GM10847 (cell line): Measurements from ENCODE around the gene GPER1.

Experiments
- POLR2A ChIP-seq: IDR thresholded peaks from 2 replicates; pipeline ENCODE4 v1.6.1; 2011; ENCODE audit not compliant: insufficient read length; ENCODE audit errors: extremely low read depth

GPER1 gene

DNA sequence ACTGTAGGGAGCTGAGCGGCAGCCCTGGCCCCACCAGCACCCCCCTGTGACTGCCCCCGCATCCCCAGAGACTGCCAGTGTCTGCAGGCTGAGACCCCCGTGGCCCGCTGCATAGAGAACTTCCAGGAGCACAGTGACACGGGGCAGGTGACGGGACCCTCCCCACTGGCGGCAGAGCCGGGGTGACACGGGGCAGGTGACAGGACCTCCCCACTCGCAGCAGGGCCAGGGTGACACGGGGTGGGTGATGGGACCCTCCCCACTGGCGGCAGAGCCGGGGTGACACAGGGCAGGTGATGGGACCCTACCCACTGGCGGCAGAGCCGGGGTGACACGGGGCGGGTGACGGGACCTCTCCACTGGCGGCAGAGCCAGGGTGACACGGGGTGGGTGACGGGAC, 2.3 kb downstream of the GPER1 start:
- no peak for TF ChIP-seq POLR2A

DNA sequence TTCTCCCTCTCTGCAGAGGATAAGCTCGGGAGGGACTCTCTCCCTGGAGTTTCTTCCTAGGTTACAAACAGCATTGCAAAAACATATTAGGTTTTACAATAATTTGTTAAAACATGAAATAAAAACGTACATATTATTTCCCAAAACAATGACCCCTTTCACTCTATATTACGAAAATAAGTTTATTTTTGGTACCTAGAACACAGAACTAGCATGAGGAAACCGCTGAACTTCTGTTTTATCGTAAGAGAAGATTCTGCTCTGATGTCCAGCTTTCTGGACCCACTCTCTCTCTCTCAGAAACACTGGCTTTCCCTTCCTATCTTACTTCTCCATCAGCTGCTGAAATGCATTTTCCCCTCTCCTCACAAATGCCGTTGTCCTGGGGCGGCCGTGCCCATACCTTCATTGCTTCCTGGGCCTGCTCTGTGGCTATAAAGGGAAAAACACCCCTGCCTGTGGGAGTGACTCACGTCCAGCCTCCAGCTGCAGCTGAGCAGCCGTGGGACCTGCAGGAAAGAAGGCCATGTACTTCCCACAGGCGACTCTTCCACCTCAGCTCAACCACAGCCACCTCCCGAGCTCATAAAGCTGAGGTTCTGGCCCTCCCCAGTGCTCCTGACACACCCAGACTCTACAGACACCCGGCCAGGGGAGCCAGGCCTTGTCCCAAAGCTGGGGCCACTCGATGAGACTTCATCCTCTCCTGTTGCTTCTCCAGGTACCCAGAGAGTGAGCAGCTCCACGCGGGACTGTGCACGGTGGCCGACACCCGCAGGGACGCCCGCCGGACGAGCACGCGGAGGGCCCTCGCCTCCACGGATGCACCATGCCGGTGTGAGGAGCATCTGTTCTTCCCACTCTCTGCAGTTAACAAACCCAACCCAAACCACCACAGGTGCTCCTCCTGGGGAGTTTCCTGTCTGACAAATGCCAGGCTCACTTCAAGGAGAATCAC, 3.1 kb downstream of the GPER1 start:
- no peak for TF ChIP-seq POLR2A

DNA sequence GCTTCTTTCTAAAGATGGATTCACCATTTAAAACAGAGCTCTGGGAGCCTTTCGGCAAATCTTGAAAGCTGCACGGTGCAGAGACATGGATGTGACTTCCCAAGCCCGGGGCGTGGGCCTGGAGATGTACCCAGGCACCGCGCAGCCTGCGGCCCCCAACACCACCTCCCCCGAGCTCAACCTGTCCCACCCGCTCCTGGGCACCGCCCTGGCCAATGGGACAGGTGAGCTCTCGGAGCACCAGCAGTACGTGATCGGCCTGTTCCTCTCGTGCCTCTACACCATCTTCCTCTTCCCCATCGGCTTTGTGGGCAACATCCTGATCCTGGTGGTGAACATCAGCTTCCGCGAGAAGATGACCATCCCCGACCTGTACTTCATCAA, 3.7 kb downstream of the GPER1 start:
- no peak for TF ChIP-seq POLR2A

DNA sequence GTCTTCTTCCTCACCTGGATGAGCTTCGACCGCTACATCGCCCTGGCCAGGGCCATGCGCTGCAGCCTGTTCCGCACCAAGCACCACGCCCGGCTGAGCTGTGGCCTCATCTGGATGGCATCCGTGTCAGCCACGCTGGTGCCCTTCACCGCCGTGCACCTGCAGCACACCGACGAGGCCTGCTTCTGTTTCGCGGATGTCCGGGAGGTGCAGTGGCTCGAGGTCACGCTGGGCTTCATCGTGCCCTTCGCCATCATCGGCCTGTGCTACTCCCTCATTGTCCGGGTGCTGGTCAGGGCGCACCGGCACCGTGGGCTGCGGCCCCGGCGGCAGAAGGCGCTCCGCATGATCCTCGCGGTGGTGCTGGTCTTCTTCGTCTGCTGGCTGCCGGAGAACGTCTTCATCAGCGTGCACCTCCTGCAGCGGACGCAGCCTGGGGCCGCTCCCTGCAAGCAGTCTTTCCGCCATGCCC, 4.3 kb downstream of the GPER1 start:
- TF ChIP-seq POLR2A = no peak

DNA sequence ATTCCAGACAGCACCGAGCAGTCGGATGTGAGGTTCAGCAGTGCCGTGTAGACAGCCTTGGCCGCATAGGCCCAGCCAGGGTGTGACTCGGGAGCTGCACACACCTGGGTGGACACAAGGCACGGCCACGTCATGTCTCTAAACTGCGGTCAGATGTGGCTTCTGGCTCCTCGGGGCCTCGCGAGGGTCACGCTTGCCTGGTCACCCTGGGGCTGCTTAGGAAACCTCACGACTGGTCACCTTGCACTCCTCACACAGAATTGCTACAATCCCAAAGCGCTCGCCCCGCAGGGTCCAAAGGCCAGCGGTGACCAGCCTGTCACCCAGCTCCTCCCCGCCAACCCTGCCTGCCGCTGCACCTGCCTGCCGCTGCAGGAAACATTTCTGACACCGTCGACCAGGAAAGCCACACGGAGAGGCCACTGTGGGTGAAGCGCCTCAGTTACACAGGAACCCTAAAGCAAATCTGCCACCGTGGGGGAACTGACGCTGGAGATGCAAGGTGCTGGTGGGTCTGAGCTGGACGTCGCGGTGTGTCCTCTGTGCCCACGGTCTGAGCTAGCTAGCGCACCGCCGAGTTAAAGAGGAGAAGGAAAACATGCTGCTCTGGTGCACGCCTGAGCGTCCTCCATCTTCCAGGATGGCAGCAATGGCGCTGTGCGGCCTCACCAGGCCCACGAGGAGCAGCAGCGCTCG, 5.0 kb downstream of the GPER1 start:
- no peak for TF ChIP-seq POLR2A

DNA sequence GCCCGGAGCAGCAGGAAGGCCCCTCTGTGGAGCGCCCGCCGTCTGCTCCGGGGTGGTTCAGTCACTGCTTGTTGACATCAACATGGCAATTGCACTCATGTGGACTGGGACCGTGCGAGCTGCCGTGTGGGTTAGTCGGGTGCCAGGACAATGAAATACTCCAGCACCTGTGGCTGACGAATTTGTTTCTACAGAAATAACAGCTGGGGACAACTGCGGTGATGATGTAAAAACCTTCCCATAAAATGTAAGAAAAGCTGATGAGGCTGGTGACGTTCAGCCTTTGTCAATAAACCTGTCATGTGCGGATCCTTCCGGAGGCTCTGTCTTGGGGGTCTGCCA, 5.6 kb downstream of the GPER1 start:
- TF ChIP-seq POLR2A = no peak

DNA sequence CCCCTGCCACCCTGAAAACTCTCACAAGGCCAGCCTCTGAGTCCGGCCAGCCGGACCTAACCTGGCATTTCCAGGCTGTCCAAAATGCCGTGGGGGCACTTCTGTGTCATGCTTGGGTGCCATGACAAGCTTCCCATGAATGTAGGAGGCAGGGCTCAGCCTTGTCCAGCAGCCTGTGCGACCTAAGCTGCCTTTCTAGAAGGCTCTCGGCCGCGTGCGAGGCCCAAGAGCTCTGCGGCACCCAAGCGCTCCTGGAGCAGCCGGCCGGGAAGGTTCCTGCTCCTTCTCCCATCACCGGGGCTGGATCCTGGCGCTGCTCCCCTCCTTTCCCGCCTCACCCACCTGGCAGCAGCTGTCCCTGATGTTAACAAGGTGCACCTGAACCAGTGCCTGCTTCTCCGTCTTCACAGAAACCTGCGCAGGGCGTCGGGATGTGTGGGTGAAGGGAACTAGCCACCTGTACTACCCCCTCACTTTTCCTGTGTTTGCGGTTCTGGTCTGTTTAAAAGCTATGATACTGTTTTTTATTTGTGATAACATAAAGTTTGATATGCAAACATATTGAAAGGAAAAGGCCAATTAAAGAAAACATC, 6.1 kb downstream of the GPER1 start:
- no peak for TF ChIP-seq POLR2A

DNA sequence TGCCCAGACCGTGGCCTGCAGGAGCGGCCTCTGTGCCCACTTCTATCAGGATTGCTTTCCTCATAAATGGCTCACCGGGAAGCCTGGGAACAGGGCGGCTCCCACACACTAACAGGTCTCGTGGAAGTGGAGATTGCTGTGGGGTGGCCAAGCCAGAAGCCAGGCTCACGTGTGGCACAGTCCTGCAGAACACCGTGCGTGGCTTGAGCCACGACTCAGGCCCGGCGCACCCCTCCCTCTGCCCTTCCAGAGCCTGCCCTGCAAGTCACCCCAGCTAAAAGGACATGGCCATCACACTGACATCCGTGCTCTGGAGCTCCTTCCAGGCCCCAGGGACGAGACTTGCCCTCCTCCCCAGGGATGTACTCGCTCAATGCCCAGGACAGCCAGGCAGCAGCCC, 7.0 kb downstream of the GPER1 start:
- TF ChIP-seq POLR2A = no peak

DNA sequence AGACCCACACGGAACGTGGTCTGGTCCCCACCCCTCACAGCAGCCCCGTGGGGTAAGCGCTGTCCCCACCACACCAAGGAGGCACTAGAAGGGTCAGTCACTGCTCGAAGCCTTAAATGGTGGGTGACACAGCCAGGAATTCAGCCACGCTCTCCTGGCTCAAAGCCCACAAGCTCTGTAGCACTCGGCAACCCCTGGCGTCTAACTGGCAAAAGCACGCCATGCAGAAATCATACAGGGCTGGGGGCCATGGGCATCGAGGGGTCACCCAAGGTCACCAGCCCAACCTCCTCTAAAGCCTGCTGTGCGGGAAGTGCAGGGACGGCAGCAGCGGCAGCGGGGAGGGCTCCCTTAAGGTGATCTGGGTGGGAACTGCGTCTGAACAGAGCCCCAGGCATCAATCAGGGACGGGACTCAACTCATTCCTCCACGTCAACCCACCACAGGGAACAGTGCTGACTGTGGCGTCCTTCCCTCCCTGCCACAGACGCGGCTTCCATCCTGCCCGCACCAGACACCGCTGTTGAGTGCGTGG, 7.8 kb downstream of the GPER1 start:
- no peak for TF ChIP-seq POLR2A

DNA sequence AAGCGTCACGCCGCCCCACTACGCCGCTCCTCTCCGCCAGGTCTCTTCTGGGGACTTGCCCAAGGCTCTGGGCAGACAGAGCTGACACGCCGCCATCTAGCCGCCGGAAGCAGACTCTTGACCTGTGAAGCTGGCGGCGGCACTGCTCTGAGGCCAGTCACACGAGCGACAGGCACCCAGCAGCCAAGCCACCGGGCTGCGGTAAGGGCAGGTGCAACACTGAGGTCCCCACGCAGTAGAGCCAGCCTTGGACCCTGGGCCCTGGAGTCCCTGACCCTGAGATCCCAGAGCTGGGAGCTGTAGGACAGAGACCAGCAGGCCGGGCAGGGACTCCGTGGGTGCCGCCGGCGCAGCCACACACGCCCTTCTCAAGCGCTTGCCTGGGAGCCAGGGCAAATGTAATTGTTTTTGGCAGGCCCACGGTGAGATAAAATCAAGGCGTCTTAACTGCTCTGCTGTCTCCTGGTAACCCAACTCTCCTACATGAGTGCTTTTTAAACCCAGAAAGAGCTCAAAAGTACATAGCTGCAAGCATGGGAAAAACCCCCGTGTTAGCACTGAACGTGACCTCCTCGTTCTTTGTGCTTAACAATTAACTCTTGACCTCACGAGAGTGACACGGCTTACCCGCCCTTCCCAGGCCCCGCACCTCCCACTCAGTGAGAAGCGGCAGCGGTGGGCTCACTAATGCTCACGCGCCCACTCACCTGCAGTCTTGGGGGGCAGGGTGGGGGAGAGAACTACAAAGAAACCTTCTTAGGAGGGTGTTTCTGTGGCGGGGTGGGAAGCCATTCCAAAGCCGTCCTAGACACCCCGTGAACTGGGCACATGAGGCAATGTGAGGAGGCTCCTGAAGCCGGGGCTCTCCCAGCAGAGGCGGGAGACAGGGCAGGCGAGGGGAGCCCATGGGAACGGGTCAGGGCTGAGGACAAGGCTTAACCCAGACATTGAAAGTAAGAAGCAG, 8.5 kb downstream of the GPER1 start:
- TF ChIP-seq POLR2A = no peak

DNA sequence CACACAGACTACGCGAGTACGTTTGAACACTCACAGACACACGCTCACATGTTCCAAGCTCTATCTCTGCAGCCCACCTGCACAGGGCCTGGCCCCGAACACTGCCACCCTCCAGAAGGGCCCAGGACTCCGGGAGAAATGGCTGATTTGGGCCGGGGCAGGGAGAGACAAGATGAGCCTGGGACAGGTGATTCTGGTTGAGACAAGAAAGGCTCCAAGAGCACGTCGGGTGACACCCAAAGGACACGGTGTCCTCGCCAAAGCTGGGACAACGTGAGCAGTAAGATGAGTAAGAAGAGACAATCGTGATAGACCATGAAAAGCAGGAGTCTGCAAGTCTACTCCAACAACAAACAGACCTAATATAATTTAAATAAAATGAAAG, 9.2 kb downstream of the GPER1 start:
- TF ChIP-seq POLR2A = no peak

DNA sequence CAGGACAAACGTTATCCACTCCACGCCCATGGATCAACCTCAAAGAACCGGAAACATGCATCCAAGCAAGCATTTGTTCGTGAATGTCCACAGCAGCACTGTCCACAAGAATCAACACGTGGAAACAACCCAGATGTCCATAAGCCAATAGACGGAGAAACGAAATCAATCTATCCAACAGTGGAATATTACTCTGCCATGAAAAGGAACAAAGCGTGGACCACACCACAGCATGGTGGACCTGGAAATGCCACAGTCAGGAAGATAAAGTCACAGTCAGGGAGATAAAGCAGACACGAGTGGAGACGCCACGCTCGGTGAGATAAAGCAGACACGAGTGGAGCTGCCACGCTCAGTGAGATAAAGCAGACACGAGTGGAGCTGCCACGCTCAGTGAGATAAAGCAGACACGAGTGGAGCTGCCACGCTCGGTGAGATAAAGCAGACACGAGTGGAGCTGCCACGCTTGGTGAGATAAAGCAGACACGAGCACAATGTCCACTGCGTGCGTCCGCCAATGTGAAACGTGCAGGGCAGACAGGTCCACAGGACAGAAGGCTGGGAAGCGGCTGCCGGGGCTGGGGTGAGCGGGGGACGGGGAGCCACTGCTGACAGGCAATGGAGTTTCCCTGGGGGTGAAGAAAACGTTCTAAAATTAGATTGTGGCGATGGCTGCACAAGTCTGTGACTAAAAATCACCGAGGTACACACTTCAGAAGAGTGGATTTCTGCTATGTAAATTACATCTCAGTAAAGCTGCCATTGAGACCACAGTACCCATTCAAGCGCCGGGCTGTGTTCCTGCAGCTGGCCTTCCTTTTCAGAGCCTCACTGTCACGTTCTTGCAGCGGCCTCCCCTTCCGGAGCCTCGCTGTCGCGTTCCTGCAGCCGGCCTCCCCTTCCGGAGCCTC, 10.6 kb downstream of the GPER1 start:
- no peak for TF ChIP-seq POLR2A

DNA sequence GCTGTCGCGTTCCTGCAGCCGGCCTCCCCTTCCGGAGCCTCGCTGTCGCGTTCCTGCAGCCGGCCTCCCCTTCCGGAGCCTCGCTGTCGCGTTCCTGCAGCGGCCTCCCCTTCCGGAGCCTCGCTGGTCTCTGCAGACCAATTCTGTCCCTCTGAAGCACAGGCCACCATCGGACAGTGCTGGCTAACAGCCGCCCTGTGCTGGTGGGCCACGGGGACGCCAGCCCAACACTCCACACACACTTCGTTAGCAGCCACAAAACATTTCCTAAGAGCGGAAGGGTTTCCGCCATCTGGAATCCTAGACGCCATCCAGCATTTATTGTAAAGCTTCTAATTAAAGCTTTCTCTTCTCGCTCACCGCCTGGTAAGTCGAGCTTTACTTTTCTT, 11.2 kb downstream of the GPER1 start:
- TF ChIP-seq POLR2A = no peak

DNA sequence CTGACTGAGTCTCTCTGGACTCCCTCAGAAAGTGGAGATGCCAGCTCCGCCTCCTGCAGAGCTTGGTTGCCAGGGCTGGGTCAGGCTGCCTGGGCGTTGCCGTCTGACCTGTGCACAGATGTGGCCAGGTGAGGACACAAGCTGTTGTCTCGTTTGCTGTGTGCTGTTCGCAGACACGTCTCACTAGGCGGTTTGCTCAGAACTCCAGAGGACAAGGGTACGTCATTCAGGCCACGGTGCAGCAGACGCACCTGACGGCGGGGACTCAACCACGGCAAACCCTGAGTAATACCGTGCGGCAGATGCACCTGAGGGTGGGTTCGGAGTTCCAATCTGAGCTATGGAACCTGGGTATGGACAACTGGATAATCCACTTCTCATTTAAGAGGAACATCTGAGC, 11.7 kb downstream of the GPER1 start:
- no peak for TF ChIP-seq POLR2A
